Keratinocyte (primary cell): ENCODE results near the gene S100A7. TPM values are rescaled to one million over a fixed set of nuclear protein-coding genes. Genes with fewer than 3 reads are reported as not detected.

Experiments used
- DNase-seq: peaks from one replicate; pipeline ENCODE4 v3.0.0-alpha.2; 2011; ENCODE audit warnings: low read depth, missing footprints, low spot score
- FAIRE-seq: peaks from 2 replicates; lab custom pipeline; 2011; peaks lifted over from hg19 to GRCh38; lab: Jason Lieb, UNC
- H2AFZ ChIP-seq: 2 replicates; pipeline ENCODE4 v1.6.0; 2012; ENCODE audit warnings: low read length, control low read depth, inconsistent platforms; ENCODE audit not compliant: control insufficient read depth
- H3K27ac ChIP-seq: 2 replicates; pipeline ENCODE4 v1.5.1; 2011; ENCODE audit warnings: low read length; ENCODE audit not compliant: control insufficient read depth, insufficient read depth
- H3K27me3 ChIP-seq: 3 replicates; pipeline ENCODE4 v1.6.0; 2011; ENCODE audit warnings: low read length; ENCODE audit not compliant: control insufficient read depth, insufficient read depth; ENCODE audit errors: extremely low read depth
- H3K36me3 ChIP-seq, 2 experiments: 2 replicates in 1 of 2; 3 replicates in 1 of 2; pipeline ENCODE4 v1.5.1; 2011; ENCODE audit warnings: low read length in 2 of 2, mild to moderate bottlenecking in 1 of 2; ENCODE audit not compliant: control insufficient read depth in 2 of 2, insufficient read depth in 2 of 2; ENCODE audit errors: extremely low read depth in 1 of 2
- H3K4me1 ChIP-seq: 3 replicates; pipeline ENCODE4 v1.5.1; 2011; ENCODE audit warnings: low read length; ENCODE audit not compliant: control insufficient read depth, insufficient read depth; ENCODE audit errors: extremely low read depth
- H3K4me2 ChIP-seq: 3 replicates; pipeline ENCODE4 v1.6.0; 2011; ENCODE audit warnings: low read depth, low read length; ENCODE audit not compliant: control insufficient read depth, insufficient read depth; ENCODE audit errors: extremely low read depth
- H3K4me3 ChIP-seq, 3 experiments: fragments of 200-600 bp in 1 of 3; sonication (generic) in 1 of 3; 2 replicates in 2 of 3; 3 replicates in 1 of 3; pipeline ENCODE4 v1.5.1; 2011 to 2016; ENCODE audit warnings: low read length in 3 of 3, mild to moderate bottlenecking in 3 of 3, control low read depth in 2 of 3, inconsistent platforms in 1 of 3, low read depth in 1 of 3, mixed read lengths in 1 of 3, mixed run types in 1 of 3, moderate library complexity in 1 of 3; ENCODE audit not compliant: control insufficient read depth in 2 of 3, insufficient read depth in 2 of 3; ENCODE audit errors: extremely low read depth in 1 of 3
- H3K79me2 ChIP-seq: 2 replicates; pipeline ENCODE4 v1.6.0; 2012; ENCODE audit warnings: low read length; ENCODE audit not compliant: control insufficient read depth, insufficient read depth
- H3K9ac ChIP-seq: 3 replicates; pipeline ENCODE4 v1.6.0; 2011; ENCODE audit warnings: low read length; ENCODE audit not compliant: control insufficient read depth, insufficient read depth; ENCODE audit errors: extremely low read depth
- H3K9me1 ChIP-seq: 3 replicates; pipeline ENCODE4 v1.6.0; 2011; ENCODE audit warnings: low read length; ENCODE audit not compliant: control insufficient read depth, insufficient read depth; ENCODE audit errors: extremely low read depth
- H3K9me3 ChIP-seq: 2 replicates; pipeline ENCODE4 v1.5.1; 2012; ENCODE audit warnings: low read depth, low read length; ENCODE audit not compliant: control insufficient read depth
- H4K20me1 ChIP-seq: 3 replicates; pipeline ENCODE4 v1.6.0; 2011; ENCODE audit warnings: low read length; ENCODE audit not compliant: control insufficient read depth, insufficient read depth; ENCODE audit errors: extremely low read depth
- EZH2 ChIP-seq: IDR thresholded peaks from one replicate; pipeline ENCODE4 v1.6.1; 2012; ENCODE audit warnings: inconsistent platforms, mild to moderate bottlenecking, low read length, moderate library complexity
- dilution Hi-C: fragments of 300-500 bp; cut with MboI; formaldehyde crosslinking; loops from one replicate; pipeline ENCODE4 v1.7.0; 2020; ENCODE audit warnings: low sequenced_read_pairs; ENCODE audit not compliant: extremely low pct_ligation_motif_present
- polyA plus RNA-seq, 5 experiments: library from polyadenylated mRNA; depleted of rRNA in 3 of 5; stranded (reverse) in 3 of 5; stranded (forward) in 1 of 5; unstranded in 1 of 5; fragments of >200 nt; gene quantifications; 1 replicate in 1 of 5; 2 replicates in 3 of 5; 3 replicates in 1 of 5; pipeline versions ENCODE4 v1.2.1 to v1.2.3, GENCODE V29; 2011 to 2012; ENCODE audit warnings: missing spikeins in 2 of 5, low read depth in 1 of 5, low replicate concordance in 1 of 5
- TF ChIP-seq, protein P1 (sequence below), 3 experiments: IDR thresholded peaks in 1 of 3; conservative IDR thresholded peaks in 1 of 3; optimal IDR thresholded peaks in 1 of 3; 2 replicates in 2 of 3; 3 replicates in 1 of 3; pipeline versions ENCODE3 to v1.5.1; 2011; ENCODE audit warnings: low read length in 3 of 3, mild to moderate bottlenecking in 3 of 3, moderate library complexity in 2 of 3, control low read depth in 1 of 3, inconsistent platforms in 1 of 3; ENCODE audit not compliant: insufficient read depth in 2 of 3; ENCODE audit errors: extremely low read depth in 1 of 3

Gene S100A7
- polyA plus RNA-seq, 1 donor (not counting 4 experiments of a cell fraction or from before 2014, with no cell fraction given) = 31.2 TPM

DNA sequence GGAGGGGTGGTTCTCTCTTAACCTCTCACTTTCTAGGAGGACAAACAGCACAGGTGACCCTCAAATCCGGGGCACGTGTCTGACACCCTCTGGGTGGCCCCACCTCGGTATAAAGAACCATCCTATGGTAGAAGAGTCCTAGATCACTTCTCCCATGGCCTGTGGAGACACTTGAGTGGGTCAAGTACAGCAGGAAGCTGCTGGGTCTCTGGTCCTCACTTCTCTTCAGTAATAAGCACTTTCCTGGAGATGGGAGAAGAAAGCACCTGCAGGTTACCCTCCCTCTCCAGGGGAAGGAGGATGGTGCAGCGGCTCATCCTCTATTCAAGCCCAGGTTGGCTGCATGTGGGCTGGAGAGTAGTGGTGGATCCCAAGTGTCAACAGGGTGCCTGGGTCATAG lies 17.0 kb downstream of the S100A7 start:
- Histone ChIP-seq H3K27ac (no peak overlapping the region), H3K9me3 (no peaks in the 10 kb centered on the region), H3K79me2 (no peaks in the 10 kb centered on the region), H3K9ac (no peak overlapping the region), H4K20me1 (no peaks in the 10 kb centered on the region), H3K36me3 (no peaks in the 10 kb centered on the region), H3K4me3 (no peak overlapping the region), H3K4me2 (no peak overlapping the region), H3K4me1 (no peaks in the 10 kb centered on the region), H3K27me3 (peaks cover 17% of the 10 kb centered on the region), H3K9me1 (no peaks in the 10 kb centered on the region), H2AFZ (no peak overlapping the region)
- DNase-seq (no peak), FAIRE-seq (no peak)
- dilution Hi-C loops = no loop called here
- no peak for TF ChIP-seq EZH2
- TF ChIP-seq, protein P1, sequence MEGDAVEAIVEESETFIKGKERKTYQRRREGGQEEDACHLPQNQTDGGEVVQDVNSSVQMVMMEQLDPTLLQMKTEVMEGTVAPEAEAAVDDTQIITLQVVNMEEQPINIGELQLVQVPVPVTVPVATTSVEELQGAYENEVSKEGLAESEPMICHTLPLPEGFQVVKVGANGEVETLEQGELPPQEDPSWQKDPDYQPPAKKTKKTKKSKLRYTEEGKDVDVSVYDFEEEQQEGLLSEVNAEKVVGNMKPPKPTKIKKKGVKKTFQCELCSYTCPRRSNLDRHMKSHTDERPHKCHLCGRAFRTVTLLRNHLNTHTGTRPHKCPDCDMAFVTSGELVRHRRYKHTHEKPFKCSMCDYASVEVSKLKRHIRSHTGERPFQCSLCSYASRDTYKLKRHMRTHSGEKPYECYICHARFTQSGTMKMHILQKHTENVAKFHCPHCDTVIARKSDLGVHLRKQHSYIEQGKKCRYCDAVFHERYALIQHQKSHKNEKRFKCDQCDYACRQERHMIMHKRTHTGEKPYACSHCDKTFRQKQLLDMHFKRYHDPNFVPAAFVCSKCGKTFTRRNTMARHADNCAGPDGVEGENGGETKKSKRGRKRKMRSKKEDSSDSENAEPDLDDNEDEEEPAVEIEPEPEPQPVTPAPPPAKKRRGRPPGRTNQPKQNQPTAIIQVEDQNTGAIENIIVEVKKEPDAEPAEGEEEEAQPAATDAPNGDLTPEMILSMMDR (optimal IDR thresholded peaks at IDR 0.05 in 1 of 3, IDR thresholded peaks at IDR 0.05 in 1 of 3, conservative IDR thresholded peaks at IDR 0.05 in 1 of 3; ENCODE audit: extremely low read depth in 1 of 3, insufficient read depth in 2 of 3, low read length in 3 of 3) = no peak

DNA sequence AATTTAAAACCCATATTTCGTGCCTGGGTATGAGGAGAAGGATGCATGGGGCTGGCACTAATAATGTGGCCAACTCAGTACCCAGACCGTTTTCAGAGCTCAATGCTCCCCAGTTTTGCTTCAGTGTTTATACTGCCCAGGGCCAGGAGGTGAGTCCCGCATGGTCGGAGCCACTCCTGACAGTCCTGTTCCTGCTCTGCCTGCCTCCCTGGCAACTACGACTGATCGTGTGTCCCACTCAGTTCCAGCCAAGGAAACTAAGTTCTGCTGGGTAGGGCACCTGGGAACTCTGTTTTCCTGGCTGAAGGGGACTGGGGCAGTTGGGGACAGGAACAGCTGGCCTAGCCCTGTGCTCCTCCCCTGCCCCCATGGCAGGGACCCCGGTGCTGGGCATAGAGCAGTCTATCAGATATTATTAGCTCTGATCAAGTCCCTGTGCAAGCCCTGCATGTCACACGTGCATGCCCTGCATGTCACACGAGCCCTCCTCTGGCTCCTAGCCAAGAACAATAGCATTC lies 19.2 kb downstream of the S100A7 start:
- Histone ChIP-seq H3K79me2 (no peaks in the 10 kb centered on the region), H3K36me3 (no peaks in the 10 kb centered on the region), H3K9me3 (no peaks in the 10 kb centered on the region), H3K4me3 (no peak overlapping the region), H3K9ac (no peak overlapping the region), H3K4me1 (no peaks in the 10 kb centered on the region), H2AFZ (no peak overlapping the region), H4K20me1 (no peaks in the 10 kb centered on the region), H3K27me3 (peaks cover 27% of the 10 kb centered on the region), H3K27ac (no peak overlapping the region), H3K9me1 (no peaks in the 10 kb centered on the region), H3K4me2 (no peak overlapping the region)
- TF ChIP-seq, protein P1 (optimal IDR thresholded peaks at IDR 0.05 in 1 of 3, IDR thresholded peaks at IDR 0.05 in 1 of 3, conservative IDR thresholded peaks at IDR 0.05 in 1 of 3; ENCODE audit: extremely low read depth in 1 of 3, insufficient read depth in 2 of 3, low read length in 3 of 3) = no peak
- TF ChIP-seq EZH2 = no peak
- DNase-seq (no peak), FAIRE-seq (no peak)
- dilution Hi-C loops = no loop called here
